ENCODE measurements around the gene TWF2. TPM values are rescaled to one million over a fixed set of nuclear protein-coding genes. Genes with fewer than 3 reads are reported as not detected.
A peak's percentile ranks its signal among the peaks of the same experiment; 100 is the strongest.

The TWF2 gene
- total and polyA plus RNA-seq, 4 donors: 40.5 to 52.2 (median 45.2) TPM

DNA sequence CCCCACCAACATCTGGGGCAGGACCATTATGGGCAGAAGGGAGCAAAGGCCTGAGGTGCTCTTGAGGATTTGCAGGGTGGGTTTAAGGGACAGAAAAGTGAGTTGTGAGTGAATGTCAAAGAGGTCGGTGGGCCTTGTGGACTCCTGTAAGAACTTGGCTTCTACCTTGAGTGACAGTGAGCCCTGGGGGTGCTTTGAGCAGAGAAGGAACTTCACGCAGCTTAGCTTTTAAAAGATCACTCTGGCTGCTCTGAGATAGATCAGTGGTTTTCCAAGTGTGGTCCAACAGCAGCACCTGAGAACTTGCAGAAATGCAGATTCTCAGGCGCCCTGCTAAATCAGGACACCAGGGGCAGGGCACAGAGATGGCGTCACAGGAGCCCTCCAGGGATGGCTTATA is 56.3 kb downstream of the TWF2 start:
- H3K27ac ChIP-seq (ENCODE audit: low read depth in 1 of 2, low read length in 2 of 2): no peak overlapping the region
- no peak for ATAC-seq (ENCODE audit: low FRiP score)
- no peaks in the 10 kb centered on the region for H3K4me1 ChIP-seq (ENCODE audit: control insufficient read depth in 1 of 2, insufficient read depth in 2 of 2, low read length in 2 of 2)
- H3K9me3 ChIP-seq (ENCODE audit: control insufficient read depth, low read length): no peaks in the 10 kb centered on the region
- intact Hi-C loops (cut with DNase I): no loop called here
- peak in 1 of 2 donors; percentile 31 for DNase-seq
- no peak overlapping the region for H3K4me3 ChIP-seq (ENCODE audit: low read length in 2 of 2)
- WGBS, 2 donors: 94 to 97% methylated on average over 4 of the region's 4 CpGs
- no peaks in the 10 kb centered on the region for H3K36me3 ChIP-seq (ENCODE audit: control insufficient read depth in 1 of 2, insufficient read depth in 2 of 2, low read length in 1 of 2)
- no peaks in the 10 kb centered on the region for H3K27me3 ChIP-seq (ENCODE audit: control insufficient read depth in 1 of 2, insufficient read depth in 2 of 2, low read length in 1 of 2)

DNA sequence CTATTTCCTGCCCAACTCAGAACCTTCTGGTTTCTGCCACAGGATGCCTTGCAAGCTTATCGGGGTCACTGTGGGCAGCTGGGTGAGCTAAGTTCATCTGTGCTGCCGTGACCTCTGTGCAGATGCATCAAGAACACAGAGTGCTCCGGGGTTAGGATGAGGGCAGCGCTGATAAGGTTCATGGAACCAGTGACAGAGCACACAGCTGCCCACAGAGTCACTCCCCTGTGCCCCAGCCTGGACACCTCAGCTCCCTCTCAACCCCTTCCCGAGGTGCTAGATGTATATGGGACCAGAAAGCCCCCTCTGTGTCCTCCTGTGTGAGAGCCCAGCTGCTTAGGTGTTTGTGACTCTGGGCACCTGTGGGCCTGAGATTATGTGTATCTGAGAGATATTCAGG is 56.8 kb downstream of the TWF2 start:
- H3K27me3 ChIP-seq (ENCODE audit: control insufficient read depth in 1 of 2, insufficient read depth in 2 of 2, low read length in 1 of 2): no peaks in the 10 kb centered on the region
- no peaks in the 10 kb centered on the region for H3K4me1 ChIP-seq (ENCODE audit: control insufficient read depth in 1 of 2, insufficient read depth in 2 of 2, low read length in 2 of 2)
- DNase-seq: peak in 1 of 2 donors; percentile 59
- intact Hi-C loops (cut with DNase I): no loop called here
- H3K9me3 ChIP-seq (ENCODE audit: control insufficient read depth, low read length): no peaks in the 10 kb centered on the region
- ATAC-seq (ENCODE audit: low FRiP score): peak; percentile 30
- WGBS, 2 donors: 90 to 95% methylated on average over 5 of the region's 5 CpGs
- no peak overlapping the region for H3K27ac ChIP-seq (ENCODE audit: low read depth in 1 of 2, low read length in 2 of 2)
- H3K36me3 ChIP-seq (ENCODE audit: control insufficient read depth in 1 of 2, insufficient read depth in 2 of 2, low read length in 1 of 2): no peaks in the 10 kb centered on the region
- no peak overlapping the region for H3K4me3 ChIP-seq (ENCODE audit: low read length in 2 of 2)

DNA sequence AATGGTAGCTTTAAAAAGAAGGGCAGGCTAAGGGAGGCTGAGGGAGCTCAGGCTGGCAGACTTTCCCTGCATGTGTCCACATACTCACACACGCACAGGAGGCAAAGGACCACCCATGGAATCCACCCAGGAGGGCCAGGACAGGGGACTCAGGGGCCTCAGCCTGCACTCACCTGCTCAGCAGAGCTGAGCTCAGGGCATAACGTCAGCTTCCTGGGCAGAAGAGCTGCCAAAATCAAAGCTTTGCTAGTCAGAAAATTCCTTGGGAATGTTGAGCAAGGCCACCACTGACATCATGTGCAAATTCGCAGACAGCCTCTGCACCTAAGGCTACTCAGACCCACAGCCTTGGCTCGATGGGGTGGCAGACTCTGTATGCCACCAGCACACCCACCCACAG is 57.4 kb downstream of the TWF2 start:
- Histone ChIP-seq H3K4me1 (ENCODE audit: control insufficient read depth in 1 of 2, insufficient read depth in 2 of 2, low read length in 2 of 2) (no peaks in the 10 kb centered on the region), H3K36me3 (ENCODE audit: control insufficient read depth in 1 of 2, insufficient read depth in 2 of 2, low read length in 1 of 2) (no peaks in the 10 kb centered on the region), H3K9me3 (ENCODE audit: control insufficient read depth, low read length) (no peaks in the 10 kb centered on the region), H3K27ac (ENCODE audit: low read depth in 1 of 2, low read length in 2 of 2) (no peak overlapping the region), H3K4me3 (ENCODE audit: low read length in 2 of 2) (no peak overlapping the region), H3K27me3 (ENCODE audit: control insufficient read depth in 1 of 2, insufficient read depth in 2 of 2, low read length in 1 of 2) (no peaks in the 10 kb centered on the region)
- 36 to 55% methylated on average over 4 of the region's 4 CpGs for WGBS, 2 donors
- intact Hi-C loops (cut with DNase I): no loop called here
- DNase-seq (peak in 1 of 2 donors; percentile 32), ATAC-seq (ENCODE audit: low FRiP score) (no peak)

Small RNAs within 50 kb of the gene (microRNA-seq; reads per million reads assigned to microRNA genes)
- gene MIRLET7G: 55,849 to 144,567 reads per million in 2 donors

Other genes with a start within 250 kb of the TWF2 start
- gene RPL29, start 243.3 kb downstream of the TWF2 start, total RNA-seq: 100 to 1,000 TPM; 617 to 792 TPM
- 1,000 to 10,000 TPM; 1,520 to 2,218 TPM for gene RPL29, start 243.3 kb downstream of the TWF2 start, polyA plus RNA-seq
- gene DUSP7, start 182.6 kb downstream of the TWF2 start, total RNA-seq: 10 to 100 TPM; 36.8 to 54.1 TPM
- 10 to 100 TPM in 1 of 2 donors, 1 to 10 TPM in 1; 8.8 to 14.4 TPM for gene DUSP7, start 182.6 kb downstream of the TWF2 start, polyA plus RNA-seq
- 1 to 10 TPM in 1 of 2 donors, under 1 TPM in 1; 0.91 to 2.1 TPM for gene POC1A, start 84.7 kb downstream of the TWF2 start, total RNA-seq
- gene POC1A, start 84.7 kb downstream of the TWF2 start, polyA plus RNA-seq: 1 to 10 TPM in 1 of 2 donors, under 1 TPM in 1; 0.38 to 1.6 TPM
- 10 to 100 TPM; 30.2 to 34.5 TPM for gene ALAS1, start 41.0 kb downstream of the TWF2 start, total RNA-seq
- 10 to 100 TPM; 14.4 to 16.5 TPM for gene ALAS1, start 41.0 kb downstream of the TWF2 start, polyA plus RNA-seq
- under 1 TPM; 0.42 to 0.81 TPM for gene TLR9, start 13.5 kb downstream of the TWF2 start, total RNA-seq
- not detected for gene TLR9, start 13.5 kb downstream of the TWF2 start, polyA plus RNA-seq
- 10 to 100 TPM; 26.7 to 43.4 TPM for gene PPM1M, start 6.6 kb upstream of the TWF2 start, total RNA-seq
- 10 to 100 TPM; 26.2 to 33.7 TPM for gene PPM1M, start 6.6 kb upstream of the TWF2 start, polyA plus RNA-seq
- 10 to 100 TPM; 58.1 to 72.4 TPM for gene WDR82, start 39.5 kb upstream of the TWF2 start, total RNA-seq
- gene WDR82, start 39.5 kb upstream of the TWF2 start, polyA plus RNA-seq: 10 to 100 TPM; 27.9 to 31.6 TPM
- gene GLYCTK, start 48.7 kb upstream of the TWF2 start, total RNA-seq: 10 to 100 TPM in 1 of 2 donors, 1 to 10 TPM in 1; 9.7 to 13.9 TPM
- 10 to 100 TPM in 1 of 2 donors, 1 to 10 TPM in 1; 9.9 to 15.6 TPM for gene GLYCTK, start 48.7 kb upstream of the TWF2 start, polyA plus RNA-seq
- gene DNAH1, start 77.2 kb upstream of the TWF2 start, total RNA-seq: 10 to 100 TPM; 10.3 to 24.1 TPM
- 10 to 100 TPM in 1 of 2 donors, under 1 TPM in 1; 0.88 to 11.3 TPM for gene DNAH1, start 77.2 kb upstream of the TWF2 start, polyA plus RNA-seq
- 10 to 100 TPM; 62.7 to 74.4 TPM for gene BAP1, start 170.8 kb upstream of the TWF2 start, total RNA-seq
- 10 to 100 TPM; 29.4 to 99.6 TPM for gene BAP1, start 170.8 kb upstream of the TWF2 start, polyA plus RNA-seq
- 1 to 10 TPM; 7.7 to 8.0 TPM for gene PHF7, start 171.5 kb upstream of the TWF2 start, total RNA-seq
- gene PHF7, start 171.5 kb upstream of the TWF2 start, polyA plus RNA-seq: 1 to 10 TPM; 7.1 to 8.5 TPM
- gene SEMA3G, start 205.9 kb upstream of the TWF2 start, total RNA-seq: 10 to 100 TPM; 12.5 to 23.8 TPM
- under 1 TPM in 1 of 2 donors, not detected in 1; 0.26 TPM for gene SEMA3G, start 205.9 kb upstream of the TWF2 start, polyA plus RNA-seq
- gene TNNC1, start 214.9 kb upstream of the TWF2 start, total RNA-seq: 1 to 10 TPM; 2.6 to 4.7 TPM
- gene TNNC1, start 214.9 kb upstream of the TWF2 start, polyA plus RNA-seq: 10 to 100 TPM in 1 of 2 donors, 1 to 10 TPM in 1; 3.0 to 20.7 TPM
- 100 to 1,000 TPM in 1 of 2 donors, 10 to 100 TPM in 1; 80.9 to 157 TPM for gene NISCH, start 216.4 kb upstream of the TWF2 start, total RNA-seq
- 100 to 1,000 TPM in 1 of 2 donors, 10 to 100 TPM in 1; 13.3 to 122 TPM for gene NISCH, start 216.4 kb upstream of the TWF2 start, polyA plus RNA-seq

All from aorta (tissue), 5 donors.